ENCODE results near the gene KDM4F.

KDM4F gene

GRCh38 chr11:95082576-95083001, 33.4 kb downstream of the KDM4F start:
- H3K27me3 ChIP-seq (ENCODE audit: control insufficient read depth in 3 of 3, insufficient read depth in 3 of 3, low read depth in 1 of 3, low read length in 3 of 3): no peaks in the 10 kb centered on the region
- no peak overlapping the region for H4K91ac ChIP-seq (ENCODE audit: low read depth, low read length, poor library complexity)
- no peak overlapping the region for H3K4me2 ChIP-seq (ENCODE audit: insufficient read depth, low read length, poor library complexity, severe bottlenecking)
- no peak overlapping the region for H2BK5ac ChIP-seq (ENCODE audit: low read length)
- H3K9ac ChIP-seq (ENCODE audit: low read depth, low read length, poor library complexity): no peak overlapping the region
- peak overlapping the region; percentile 85 for H2AFZ ChIP-seq (ENCODE audit: low read length)
- H3K4ac ChIP-seq (ENCODE audit: low read length): no peak overlapping the region
- H2BK120ac ChIP-seq (ENCODE audit: low read depth, low read length): no peak overlapping the region
- no peaks in the 10 kb centered on the region for H3K36me3 ChIP-seq (replicated peaks in 1 of 2; ENCODE audit: control insufficient read depth in 2 of 2, insufficient read depth in 2 of 2, low read length in 2 of 2)
- H3K4me1 ChIP-seq (ENCODE audit: control insufficient read depth in 2 of 2, insufficient read depth in 1 of 2, low read depth in 1 of 2, low read length in 2 of 2): peaks cover 8 to 15% of the 10 kb centered on the region in 2 donors
- no peak overlapping the region for H3K23ac ChIP-seq (ENCODE audit: low read depth, low read length, poor library complexity)
- no peak overlapping the region for H3K18ac ChIP-seq (ENCODE audit: low read length)
- H3K4me3 ChIP-seq (ENCODE audit: low read length in 2 of 2): no peak overlapping the region
- H2BK15ac ChIP-seq (ENCODE audit: low read length): no peak overlapping the region
- H3K79me1 ChIP-seq (ENCODE audit: low read depth, low read length): no peaks in the 10 kb centered on the region
- no peak overlapping the region for H3K27ac ChIP-seq (replicated peaks; ENCODE audit: low read length)
- no peak overlapping the region for H2AK5ac ChIP-seq (ENCODE audit: low read depth, low read length)
- H4K8ac ChIP-seq (ENCODE audit: low read depth, low read length): no peak overlapping the region
- no peak for DNase-seq (ENCODE audit: low spot score)
- H3K14ac ChIP-seq (ENCODE audit: low read length): no peak overlapping the region
- WGBS, 2 donors (ENCODE audit: extremely low coverage in 2 of 2, insufficient read length in 2 of 2, insufficient replicate concordance in 1 of 2): no CpG with 5 or more reads among the region's 2 CpGs
- no peaks in the 10 kb centered on the region for H3K9me3 ChIP-seq (replicated peaks in 1 of 2; ENCODE audit: control insufficient read depth in 2 of 2, insufficient read depth in 1 of 2, low read depth in 1 of 2, low read length in 2 of 2)
- no peak overlapping the region for H2BK12ac ChIP-seq (ENCODE audit: low read length)

DNA sequence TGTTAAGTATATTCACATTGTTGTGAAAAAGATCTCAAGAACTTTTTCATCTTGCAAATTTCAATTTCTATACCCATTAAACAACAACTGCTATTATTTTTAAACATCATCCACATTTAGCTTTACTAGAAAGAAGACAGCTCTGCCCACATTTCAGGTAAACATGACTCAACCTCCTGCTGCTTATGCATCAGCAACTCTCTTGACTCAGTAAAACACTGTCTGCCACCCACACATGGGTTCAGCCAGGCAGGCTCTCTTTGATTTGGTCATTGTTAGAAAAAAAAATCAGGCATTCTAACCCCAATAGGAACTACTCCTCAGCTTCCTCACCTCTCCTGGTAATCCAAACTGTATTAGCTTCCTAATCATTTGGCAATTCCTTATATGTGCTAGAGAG, 35.3 kb downstream of the KDM4F start:
- Histone ChIP-seq H4K8ac (ENCODE audit: low read depth, low read length) (no peak overlapping the region), H2AK5ac (ENCODE audit: low read depth, low read length) (no peak overlapping the region), H3K27me3 (ENCODE audit: control insufficient read depth in 3 of 3, insufficient read depth in 3 of 3, low read depth in 1 of 3, low read length in 3 of 3) (peaks cover 0 to 2% (median 0%) of the 10 kb centered on the region in 3 experiments), H3K4me1 (ENCODE audit: control insufficient read depth in 2 of 2, insufficient read depth in 1 of 2, low read depth in 1 of 2, low read length in 2 of 2) (peaks cover 10 to 15% of the 10 kb centered on the region in 2 donors), H3K23ac (ENCODE audit: low read depth, low read length, poor library complexity) (no peak overlapping the region), H3K4ac (ENCODE audit: low read length) (no peak overlapping the region), H3K9ac (ENCODE audit: low read depth, low read length, poor library complexity) (no peak overlapping the region), H3K79me1 (ENCODE audit: low read depth, low read length) (no peaks in the 10 kb centered on the region), H3K4me3 (ENCODE audit: low read length in 2 of 2) (no peak overlapping the region), H2BK120ac (ENCODE audit: low read depth, low read length) (no peak overlapping the region), H3K36me3 (replicated peaks in 1 of 2; ENCODE audit: control insufficient read depth in 2 of 2, insufficient read depth in 2 of 2, low read length in 2 of 2) (no peaks in the 10 kb centered on the region), H3K27ac (replicated peaks; ENCODE audit: low read length) (no peak overlapping the region), H2BK15ac (ENCODE audit: low read length) (no peak overlapping the region), H4K91ac (ENCODE audit: low read depth, low read length, poor library complexity) (no peak overlapping the region), H2AFZ (ENCODE audit: low read length) (no peak overlapping the region), H3K4me2 (ENCODE audit: insufficient read depth, low read length, poor library complexity, severe bottlenecking) (no peak overlapping the region), H3K18ac (ENCODE audit: low read length) (no peak overlapping the region), H3K14ac (ENCODE audit: low read length) (no peak overlapping the region), H3K9me3 (replicated peaks in 1 of 2; ENCODE audit: control insufficient read depth in 2 of 2, insufficient read depth in 1 of 2, low read depth in 1 of 2, low read length in 2 of 2) (peaks cover 0 to 3% of the 10 kb centered on the region in 2 donors), H2BK5ac (ENCODE audit: low read length) (no peak overlapping the region), H2BK12ac (ENCODE audit: low read length) (no peak overlapping the region)
- DNase-seq (ENCODE audit: low spot score): no peak

- no peak overlapping the region for H2AK5ac ChIP-seq (ENCODE audit: low read depth, low read length)
- peaks cover 10 to 15% of the 10 kb centered on the region in 2 donors for H3K4me1 ChIP-seq (ENCODE audit: control insufficient read depth in 2 of 2, insufficient read depth in 1 of 2, low read depth in 1 of 2, low read length in 2 of 2)
- H2AFZ ChIP-seq (ENCODE audit: low read length): no peak overlapping the region
- no peaks in the 10 kb centered on the region for H3K79me1 ChIP-seq (ENCODE audit: low read depth, low read length)
- H3K23ac ChIP-seq (ENCODE audit: low read depth, low read length, poor library complexity): no peak overlapping the region
- H3K4ac ChIP-seq (ENCODE audit: low read length): no peak overlapping the region
- no peak overlapping the region for H3K14ac ChIP-seq (ENCODE audit: low read length)
- no peak for DNase-seq (ENCODE audit: low spot score)
- no peak overlapping the region for H2BK5ac ChIP-seq (ENCODE audit: low read length)
- no peak overlapping the region for H4K8ac ChIP-seq (ENCODE audit: low read depth, low read length)
- no peak overlapping the region for H3K4me2 ChIP-seq (ENCODE audit: insufficient read depth, low read length, poor library complexity, severe bottlenecking)
- peaks cover 0 to 2% (median 0%) of the 10 kb centered on the region in 3 experiments for H3K27me3 ChIP-seq (ENCODE audit: control insufficient read depth in 3 of 3, insufficient read depth in 3 of 3, low read depth in 1 of 3, low read length in 3 of 3)
- H3K18ac ChIP-seq (ENCODE audit: low read length): no peak overlapping the region
- H3K4me3 ChIP-seq (ENCODE audit: low read length in 2 of 2): no peak overlapping the region
- no peaks in the 10 kb centered on the region for H3K36me3 ChIP-seq (replicated peaks in 1 of 2; ENCODE audit: control insufficient read depth in 2 of 2, insufficient read depth in 2 of 2, low read length in 2 of 2)
- no peak overlapping the region for H2BK15ac ChIP-seq (ENCODE audit: low read length)
- H3K9ac ChIP-seq (ENCODE audit: low read depth, low read length, poor library complexity): no peak overlapping the region
- H3K27ac ChIP-seq (replicated peaks; ENCODE audit: low read length): no peak overlapping the region
- no peak overlapping the region for H2BK12ac ChIP-seq (ENCODE audit: low read length)
- WGBS, 2 donors (ENCODE audit: extremely low coverage in 2 of 2, insufficient read length in 2 of 2, insufficient replicate concordance in 1 of 2): no CpG with 5 or more reads among the region's 3 CpGs
- no peak overlapping the region for H4K91ac ChIP-seq (ENCODE audit: low read depth, low read length, poor library complexity)
- H3K9me3 ChIP-seq (replicated peaks in 1 of 2; ENCODE audit: control insufficient read depth in 2 of 2, insufficient read depth in 1 of 2, low read depth in 1 of 2, low read length in 2 of 2): peaks cover 0 to 3% of the 10 kb centered on the region in 2 donors
- no peak overlapping the region for H2BK120ac ChIP-seq (ENCODE audit: low read depth, low read length)
These were observed 36.0 kb downstream of the KDM4F start for GRCh38 chr11:95085117-95085816.

DNA sequence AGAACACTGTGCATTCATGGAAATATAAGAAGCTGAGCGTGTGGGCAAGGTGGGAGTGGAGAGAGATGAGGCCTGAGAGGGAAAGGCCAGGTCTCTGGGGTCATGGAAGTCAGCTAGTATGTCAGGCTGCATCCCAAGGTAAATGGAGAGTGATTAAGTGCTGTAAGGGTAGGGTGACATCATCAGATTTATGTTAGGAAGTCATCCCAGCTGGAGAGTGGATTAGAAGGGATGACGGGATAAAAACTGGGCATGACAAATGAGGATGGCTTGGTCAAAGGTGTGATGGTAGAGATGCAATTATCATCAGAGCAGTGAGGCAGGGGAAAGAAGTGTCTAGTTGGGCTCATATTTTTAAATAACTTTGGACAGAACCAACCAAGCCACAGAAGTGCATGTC, 36.9 kb downstream of the KDM4F start:
- H3K4ac ChIP-seq (ENCODE audit: low read length): no peak overlapping the region
- no peak overlapping the region for H2BK5ac ChIP-seq (ENCODE audit: low read length)
- no peak overlapping the region for H3K23ac ChIP-seq (ENCODE audit: low read depth, low read length, poor library complexity)
- no peak overlapping the region for H4K8ac ChIP-seq (ENCODE audit: low read depth, low read length)
- H3K4me3 ChIP-seq (ENCODE audit: low read length in 2 of 2): no peak overlapping the region
- H3K27ac ChIP-seq (replicated peaks; ENCODE audit: low read length): no peak overlapping the region
- H4K91ac ChIP-seq (ENCODE audit: low read depth, low read length, poor library complexity): no peak overlapping the region
- H3K18ac ChIP-seq (ENCODE audit: low read length): no peak overlapping the region
- no peaks in the 10 kb centered on the region for H3K79me1 ChIP-seq (ENCODE audit: low read depth, low read length)
- H3K4me1 ChIP-seq (ENCODE audit: control insufficient read depth in 2 of 2, insufficient read depth in 1 of 2, low read depth in 1 of 2, low read length in 2 of 2): peaks cover 12 to 13% of the 10 kb centered on the region in 2 donors
- no peak overlapping the region for H3K4me2 ChIP-seq (ENCODE audit: insufficient read depth, low read length, poor library complexity, severe bottlenecking)
- no CpG with 5 or more reads among the region's 2 CpGs for WGBS, 2 donors (ENCODE audit: extremely low coverage in 2 of 2, insufficient read length in 2 of 2, insufficient replicate concordance in 1 of 2)
- H3K9ac ChIP-seq (ENCODE audit: low read depth, low read length, poor library complexity): no peak overlapping the region
- H2AK5ac ChIP-seq (ENCODE audit: low read depth, low read length): no peak overlapping the region
- H2BK12ac ChIP-seq (ENCODE audit: low read length): no peak overlapping the region
- H3K27me3 ChIP-seq (ENCODE audit: control insufficient read depth in 3 of 3, insufficient read depth in 3 of 3, low read depth in 1 of 3, low read length in 3 of 3): peaks cover 0 to 4% (median 0%) of the 10 kb centered on the region in 3 experiments
- no peak overlapping the region for H3K14ac ChIP-seq (ENCODE audit: low read length)
- H2BK15ac ChIP-seq (ENCODE audit: low read length): no peak overlapping the region
- no peak overlapping the region for H2BK120ac ChIP-seq (ENCODE audit: low read depth, low read length)
- DNase-seq (ENCODE audit: low spot score): no peak
- no peaks in the 10 kb centered on the region for H3K36me3 ChIP-seq (replicated peaks in 1 of 2; ENCODE audit: control insufficient read depth in 2 of 2, insufficient read depth in 2 of 2, low read length in 2 of 2)
- H3K9me3 ChIP-seq (replicated peaks in 1 of 2; ENCODE audit: control insufficient read depth in 2 of 2, insufficient read depth in 1 of 2, low read depth in 1 of 2, low read length in 2 of 2): peaks cover 0 to 3% of the 10 kb centered on the region in 2 donors
- H2AFZ ChIP-seq (ENCODE audit: low read length): no peak overlapping the region
